Measurements from ENCODE around the gene OSBP. TPM values are rescaled to one million over a fixed set of nuclear protein-coding genes. Genes with fewer than 3 reads are reported as not detected.

Gene OSBP
- total RNA-seq, 1 experiment from 2014 or later: 36.3 TPM

DNA sequence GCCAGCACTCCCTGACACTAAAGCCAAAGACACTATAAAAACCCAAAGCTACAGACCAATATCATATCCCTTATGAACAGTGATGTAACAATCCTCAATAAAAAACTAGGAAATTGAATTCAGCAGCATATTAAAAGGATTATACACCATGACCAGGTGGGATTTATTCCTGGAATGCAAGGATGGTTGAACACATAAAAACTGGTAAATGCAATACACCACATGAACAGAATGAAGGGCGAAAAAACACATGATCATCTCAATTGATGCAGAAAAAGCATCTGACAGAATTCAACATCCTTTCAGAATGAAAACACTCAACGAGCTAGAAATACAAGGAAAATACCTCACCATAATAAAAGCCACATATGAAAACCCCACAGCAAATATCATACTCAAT, 31.3 kb downstream of the OSBP start:
- TF ChIP-seq EZH2 (IDR thresholded peaks at IDR 0.05; ENCODE audit: low read length, unreplicated experiment): no peak
- TF ChIP-seq, protein P1, sequence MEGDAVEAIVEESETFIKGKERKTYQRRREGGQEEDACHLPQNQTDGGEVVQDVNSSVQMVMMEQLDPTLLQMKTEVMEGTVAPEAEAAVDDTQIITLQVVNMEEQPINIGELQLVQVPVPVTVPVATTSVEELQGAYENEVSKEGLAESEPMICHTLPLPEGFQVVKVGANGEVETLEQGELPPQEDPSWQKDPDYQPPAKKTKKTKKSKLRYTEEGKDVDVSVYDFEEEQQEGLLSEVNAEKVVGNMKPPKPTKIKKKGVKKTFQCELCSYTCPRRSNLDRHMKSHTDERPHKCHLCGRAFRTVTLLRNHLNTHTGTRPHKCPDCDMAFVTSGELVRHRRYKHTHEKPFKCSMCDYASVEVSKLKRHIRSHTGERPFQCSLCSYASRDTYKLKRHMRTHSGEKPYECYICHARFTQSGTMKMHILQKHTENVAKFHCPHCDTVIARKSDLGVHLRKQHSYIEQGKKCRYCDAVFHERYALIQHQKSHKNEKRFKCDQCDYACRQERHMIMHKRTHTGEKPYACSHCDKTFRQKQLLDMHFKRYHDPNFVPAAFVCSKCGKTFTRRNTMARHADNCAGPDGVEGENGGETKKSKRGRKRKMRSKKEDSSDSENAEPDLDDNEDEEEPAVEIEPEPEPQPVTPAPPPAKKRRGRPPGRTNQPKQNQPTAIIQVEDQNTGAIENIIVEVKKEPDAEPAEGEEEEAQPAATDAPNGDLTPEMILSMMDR (conservative IDR thresholded peaks at IDR 0.05; ENCODE audit: low read depth, low read length): no peak
- no peak for TF ChIP-seq EZH2phosphoT487 (IDR thresholded peaks at IDR 0.05; ENCODE audit: borderline replicate concordance, low read length)
- BruUV-seq (replicated peaks): no TSS peak
- peaks cover 54% of the 10 kb centered on the region for H3K36me3 ChIP-seq (ENCODE audit: low read depth, low read length)
- no peak overlapping the region for H2AFZ ChIP-seq (ENCODE audit: low read length)
- DNase-seq: no peak
- no peaks in the 10 kb centered on the region for H3K27me3 ChIP-seq (ENCODE audit: low read length)
- H3K9ac ChIP-seq (ENCODE audit: low read length): no peak overlapping the region
- ChIA-PET POLR2A (ENCODE audit: unreplicated experiment) (no interaction called here), CTCF (no interaction called here)
- no peak overlapping the region for H3K4me2 ChIP-seq (ENCODE audit: low read length)
- 0 out of 2 replicates have a peak, but pooled peaks cover 4% of the 10 kb centered on the region for H3K9me3 ChIP-seq (ENCODE audit: low read length)
- intact Hi-C loops (cut with micrococcal nuclease): no loop called here
- no peak overlapping the region for H3K27ac ChIP-seq (ENCODE audit: low read length)
- no peaks in the 10 kb centered on the region for H3K4me1 ChIP-seq (ENCODE audit: insufficient read depth, low read length)
- H3K4me3 ChIP-seq (ENCODE audit: low read length): no peak overlapping the region
- no peaks in the 10 kb centered on the region for H3F3A ChIP-seq (ENCODE audit: low read length, unreplicated experiment)
- H3K9me2 ChIP-seq (replicated peaks; ENCODE audit: low read length): no peaks in the 10 kb centered on the region
- no peaks in the 10 kb centered on the region for H3K79me2 ChIP-seq (ENCODE audit: low read length)
- H4K20me1 ChIP-seq (ENCODE audit: low read length): no peaks in the 10 kb centered on the region
- ATAC-seq: no peak

DNA sequence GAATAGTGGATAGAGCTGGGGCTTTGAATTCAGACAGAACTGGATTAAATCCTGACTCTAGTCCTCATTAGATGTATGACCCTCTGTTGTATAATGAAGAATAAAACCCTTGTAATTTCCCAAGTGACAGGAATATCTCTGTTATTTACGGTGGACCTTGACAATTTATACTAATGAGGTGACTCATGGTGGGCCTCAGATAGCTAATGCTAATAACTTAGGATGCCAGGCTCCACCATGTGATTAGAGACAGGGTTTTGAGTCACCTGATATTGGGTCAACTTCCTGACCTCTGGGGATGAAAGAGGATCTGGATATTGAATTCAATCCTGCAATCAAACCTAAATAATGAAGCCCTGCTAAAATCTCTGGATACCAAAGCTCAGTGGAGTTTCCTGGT, 33.6 kb downstream of the OSBP start:
- H3K36me3 ChIP-seq (ENCODE audit: low read depth, low read length): peaks cover 58% of the 10 kb centered on the region

DNA sequence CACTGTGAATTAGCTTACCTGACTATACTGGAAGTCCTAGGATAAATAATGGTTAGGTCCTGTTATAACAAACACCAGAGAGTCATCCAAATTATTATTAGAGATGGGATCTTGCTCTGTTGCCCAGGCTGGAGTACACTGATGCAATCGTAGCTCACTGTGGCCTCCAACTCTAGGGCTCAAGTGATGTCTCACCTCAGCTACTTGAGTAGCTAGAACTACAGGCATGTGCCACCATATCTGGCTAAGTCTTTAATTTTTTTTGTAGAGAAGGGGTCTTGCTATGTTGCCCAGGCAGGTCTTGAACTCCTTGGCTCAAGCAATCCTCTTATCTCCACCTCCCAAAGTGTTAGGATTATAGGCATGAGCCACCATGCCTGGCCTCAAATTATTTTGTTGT, 37.2 kb downstream of the OSBP start:
- no TSS peak for BruUV-seq (replicated peaks)
- POLR2A ChIA-PET (ENCODE audit: unreplicated experiment): no interaction called here
- H3K27me3 ChIP-seq (ENCODE audit: low read length): no peaks in the 10 kb centered on the region

More for the DNA sequence above, 33.6 kb downstream of the OSBP start:
- intact Hi-C loops (cut with micrococcal nuclease): no loop called here
- ATAC-seq (no peak), DNase-seq (no peak)
- H3K79me2 ChIP-seq (ENCODE audit: low read length): no peaks in the 10 kb centered on the region
- H3K9me2 ChIP-seq (replicated peaks; ENCODE audit: low read length): no peaks in the 10 kb centered on the region
- H3K9ac ChIP-seq (ENCODE audit: low read length): no peak overlapping the region
- H3F3A ChIP-seq (ENCODE audit: low read length, unreplicated experiment): no peaks in the 10 kb centered on the region
- BruUV-seq (replicated peaks): no TSS peak
- no peak for TF ChIP-seq EZH2 (IDR thresholded peaks at IDR 0.05; ENCODE audit: low read length, unreplicated experiment)
- no peak overlapping the region for H2AFZ ChIP-seq (ENCODE audit: low read length)
- H4K20me1 ChIP-seq (ENCODE audit: low read length): no peaks in the 10 kb centered on the region
- H3K9me3 ChIP-seq (ENCODE audit: low read length): 0 out of 2 replicates have a peak, but pooled peaks cover 4% of the 10 kb centered on the region
- ChIA-PET POLR2A (ENCODE audit: unreplicated experiment) (no interaction called here), CTCF (interaction anchor here (0.6 kb wide), 1 partner anchor 1480 kb away, joined by 4 read pairs; no protein-coding TSS in a partner anchor)
- no peak overlapping the region for H3K4me3 ChIP-seq (ENCODE audit: low read length)
- H3K4me2 ChIP-seq (ENCODE audit: low read length): no peak overlapping the region
- no peak overlapping the region for H3K27ac ChIP-seq (ENCODE audit: low read length)
- H3K27me3 ChIP-seq (ENCODE audit: low read length): no peaks in the 10 kb centered on the region
- H3K4me1 ChIP-seq (ENCODE audit: insufficient read depth, low read length): no peaks in the 10 kb centered on the region

More for the DNA sequence above, 37.2 kb downstream of the OSBP start:
- Histone ChIP-seq H3K9ac (ENCODE audit: low read length) (no peak overlapping the region), H3K9me2 (replicated peaks; ENCODE audit: low read length) (no peaks in the 10 kb centered on the region), H3K4me2 (ENCODE audit: low read length) (no peak overlapping the region), H4K20me1 (ENCODE audit: low read length) (no peaks in the 10 kb centered on the region), H3K36me3 (ENCODE audit: low read depth, low read length) (peaks cover 56% of the 10 kb centered on the region), H3K9me3 (ENCODE audit: low read length) (no peaks in the 10 kb centered on the region), H3K79me2 (ENCODE audit: low read length) (no peaks in the 10 kb centered on the region), H2AFZ (ENCODE audit: low read length) (no peak overlapping the region), H3K4me3 (ENCODE audit: low read length) (no peak overlapping the region), H3K27ac (ENCODE audit: low read length) (no peak overlapping the region), H3F3A (ENCODE audit: low read length, unreplicated experiment) (no peaks in the 10 kb centered on the region), H3K4me1 (ENCODE audit: insufficient read depth, low read length) (no peaks in the 10 kb centered on the region; the same call in 1 of the 2 replicates)
- ATAC-seq (no peak), DNase-seq (no peak)
- TF ChIP-seq, protein P1 (conservative IDR thresholded peaks at IDR 0.05; ENCODE audit: low read depth, low read length): no peak
- TF ChIP-seq EZH2phosphoT487 (IDR thresholded peaks at IDR 0.05; ENCODE audit: borderline replicate concordance, low read length) (no peak), EZH2 (IDR thresholded peaks at IDR 0.05; ENCODE audit: low read length, unreplicated experiment) (no peak)
- CTCF ChIA-PET: no interaction called here
- intact Hi-C loops (cut with micrococcal nuclease): no loop called here
